Subcutaneous adipose tissue (tissue), 4 donors: ENCODE measurements around the gene KCNT1. TPM values are rescaled to one million over a fixed set of nuclear protein-coding genes. Genes with fewer than 3 reads are reported as not detected.

ENCODE experiments used
- total RNA-seq, 4 donors: library from RNA; depleted of rRNA; stranded (reverse); fragments of >200 nt; gene quantifications; one replicate each; pipeline ENCODE4 v1.1.0, GENCODE V29; 2016
- TF ChIP-seq, protein P1 (sequence below): fragments of 450-650 bp; IDR thresholded peaks from one replicate; pipeline ENCODE4 v1.5.1; 2016; ENCODE audit warnings: low read depth, mild to moderate bottlenecking, control low read depth, antibody characterized with exemption, moderate library complexity

The KCNT1 gene
- total RNA-seq, 4 donors from 2014 or later: 0.33 to 0.51 TPM; not detected in 2

GRCh38 chr9:135776893-135777622, 75.1 kb downstream of the KCNT1 start:
- TF ChIP-seq, protein P1, sequence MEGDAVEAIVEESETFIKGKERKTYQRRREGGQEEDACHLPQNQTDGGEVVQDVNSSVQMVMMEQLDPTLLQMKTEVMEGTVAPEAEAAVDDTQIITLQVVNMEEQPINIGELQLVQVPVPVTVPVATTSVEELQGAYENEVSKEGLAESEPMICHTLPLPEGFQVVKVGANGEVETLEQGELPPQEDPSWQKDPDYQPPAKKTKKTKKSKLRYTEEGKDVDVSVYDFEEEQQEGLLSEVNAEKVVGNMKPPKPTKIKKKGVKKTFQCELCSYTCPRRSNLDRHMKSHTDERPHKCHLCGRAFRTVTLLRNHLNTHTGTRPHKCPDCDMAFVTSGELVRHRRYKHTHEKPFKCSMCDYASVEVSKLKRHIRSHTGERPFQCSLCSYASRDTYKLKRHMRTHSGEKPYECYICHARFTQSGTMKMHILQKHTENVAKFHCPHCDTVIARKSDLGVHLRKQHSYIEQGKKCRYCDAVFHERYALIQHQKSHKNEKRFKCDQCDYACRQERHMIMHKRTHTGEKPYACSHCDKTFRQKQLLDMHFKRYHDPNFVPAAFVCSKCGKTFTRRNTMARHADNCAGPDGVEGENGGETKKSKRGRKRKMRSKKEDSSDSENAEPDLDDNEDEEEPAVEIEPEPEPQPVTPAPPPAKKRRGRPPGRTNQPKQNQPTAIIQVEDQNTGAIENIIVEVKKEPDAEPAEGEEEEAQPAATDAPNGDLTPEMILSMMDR: no peak

DNA sequence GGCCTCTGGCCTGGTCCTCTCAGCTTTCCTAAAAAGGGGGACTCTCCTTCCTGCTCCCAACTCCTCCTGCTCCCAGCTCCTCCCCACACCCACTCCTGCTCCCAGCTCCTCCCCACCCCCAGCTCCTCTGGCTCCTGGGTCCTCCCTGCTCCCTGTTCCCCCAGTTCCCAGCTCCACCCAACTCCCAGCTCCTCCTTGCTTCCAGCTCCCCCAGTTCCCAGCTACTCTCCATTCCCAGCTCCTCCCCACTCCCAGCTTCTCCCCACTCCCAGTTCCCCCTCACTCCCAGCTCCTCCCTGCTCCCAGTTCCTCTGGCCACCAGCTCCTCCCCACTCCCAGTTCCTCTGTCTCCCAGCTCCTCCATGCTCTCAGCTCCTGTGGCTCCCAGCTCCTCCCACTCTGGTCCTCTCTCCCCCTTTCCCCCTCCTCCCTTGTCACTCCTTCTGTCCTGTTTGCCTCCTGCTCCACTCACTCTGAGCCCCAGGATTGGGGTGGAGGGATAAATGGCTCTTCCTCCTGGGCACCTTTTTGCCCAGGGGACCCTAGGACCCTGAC, 75.7 kb downstream of the KCNT1 start:
- TF ChIP-seq, protein P1: no peak

DNA sequence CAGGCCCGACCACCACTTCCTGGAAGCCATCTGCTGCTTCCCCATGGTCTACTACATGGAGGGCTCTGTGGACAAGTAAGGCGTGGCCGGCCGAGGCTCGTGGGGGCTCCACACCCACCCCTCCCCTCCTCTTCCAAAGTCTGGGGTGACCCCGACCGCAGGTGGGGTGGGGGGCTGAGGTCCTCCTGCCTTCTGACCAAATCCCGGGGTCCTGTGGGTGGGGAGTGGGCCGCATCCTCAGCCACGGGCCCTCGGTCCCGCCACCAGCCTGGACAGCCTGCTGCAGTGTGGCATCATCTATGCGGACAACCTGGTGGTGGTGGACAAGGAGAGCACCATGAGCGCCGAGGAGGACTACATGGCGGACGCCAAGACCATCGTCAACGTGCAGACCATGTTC, 76.4 kb downstream of the KCNT1 start:
- TF ChIP-seq, protein P1: no peak

DNA sequence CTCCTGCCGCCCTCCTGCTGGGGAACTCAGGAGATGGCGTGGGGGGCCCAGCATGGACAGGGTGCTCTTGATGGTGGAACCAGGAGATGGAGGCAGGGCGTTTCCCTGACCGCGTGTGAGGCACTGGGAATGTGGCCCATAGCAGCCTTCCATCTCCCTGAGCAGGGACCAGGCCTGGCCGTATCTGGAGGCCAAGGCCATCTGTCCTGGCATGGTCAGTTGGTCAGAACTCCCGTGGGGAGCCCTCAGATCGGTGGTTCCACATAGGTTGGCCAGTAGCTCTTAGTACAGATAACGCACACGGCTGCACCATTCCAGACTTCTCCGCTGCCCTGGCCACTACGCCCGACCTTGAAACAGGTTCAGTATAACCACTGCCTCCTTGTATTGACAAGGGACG, 77.6 kb downstream of the KCNT1 start:
- TF ChIP-seq, protein P1: no peak

GRCh38 chr9:135780086-135780485, 78.1 kb downstream of the KCNT1 start:
- TF ChIP-seq, protein P1: no peak

- TF ChIP-seq, protein P1: no peak
These were observed 78.6 kb downstream of the KCNT1 start for GRCh38 chr9:135780626-135781025.

DNA sequence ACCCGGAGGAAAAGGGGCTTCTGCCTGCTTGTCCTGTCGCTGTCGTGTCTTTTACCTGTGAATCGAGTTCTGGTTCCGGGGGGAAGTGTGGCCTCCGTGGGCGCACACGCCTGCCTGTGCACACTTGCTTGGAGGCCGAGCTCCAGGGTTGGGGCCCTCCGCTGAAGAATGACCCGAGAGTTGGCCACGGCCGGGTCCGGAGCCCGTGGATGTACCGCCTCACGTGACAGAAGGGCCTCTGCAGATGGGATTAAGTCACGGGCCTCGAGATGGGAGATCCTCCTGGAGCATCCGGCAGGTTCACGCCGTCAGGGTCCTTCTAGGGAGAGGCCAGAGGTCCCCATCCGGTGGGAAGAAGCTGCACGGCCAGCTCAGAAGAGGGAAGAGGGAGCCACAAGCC, 81.0 kb downstream of the KCNT1 start:
- TF ChIP-seq, protein P1: no peak
